ELR (cell line): ENCODE results near the gene DBH.

Source experiments
- DNase-seq: peaks from one replicate; pipeline ENCODE4 v3.0.0-alpha.2; 2015; ENCODE audit warnings: low read depth

Gene DBH

GRCh38 chr9:133635533-133636531 is at the start of gene DBH:
DBH (plus strand) TSS chr9:133636363; CDS start chr9:133636372, 9 bp downstream.
- no peak for DNase-seq

- no peak for DNase-seq
These were observed 49.1 kb upstream of the DBH start for GRCh38 chr9:133587051-133587450.

GRCh38 chr9:133587466-133587865 is 48.7 kb upstream of the DBH start:
- no peak for DNase-seq

- DNase-seq: peak; percentile 20
These were observed 46.5 kb upstream of the DBH start for GRCh38 chr9:133589454-133590227.

GRCh38 chr9:133590231-133590855 is 45.8 kb upstream of the DBH start:
- DNase-seq: no peak

- no peak for DNase-seq
These were observed 44.9 kb upstream of the DBH start for GRCh38 chr9:133591116-133591910.

- no peak for DNase-seq
These were observed 44.2 kb upstream of the DBH start for GRCh38 chr9:133591985-133592384.

GRCh38 chr9:133592731-133593409 is 43.3 kb upstream of the DBH start:
- no peak for DNase-seq

GRCh38 chr9:133593587-133594253 is 42.4 kb upstream of the DBH start:
- no peak for DNase-seq

GRCh38 chr9:133594310-133594709 is 41.9 kb upstream of the DBH start:
- DNase-seq: no peak

- DNase-seq: no peak
These were observed 40.3 kb upstream of the DBH start for GRCh38 chr9:133595910-133596309.

GRCh38 chr9:133597316-133597957 is 38.7 kb upstream of the DBH start:
- DNase-seq: no peak

GRCh38 chr9:133598978-133599377 is 37.2 kb upstream of the DBH start:
- no peak for DNase-seq

GRCh38 chr9:133599470-133600173 is 36.5 kb upstream of the DBH start:
- DNase-seq: no peak

- no peak for DNase-seq
These were observed 35.4 kb upstream of the DBH start for GRCh38 chr9:133600739-133601138.

- no peak for DNase-seq
These were observed 34.4 kb upstream of the DBH start for GRCh38 chr9:133601746-133602145.

- no peak for DNase-seq
These were observed 33.9 kb upstream of the DBH start for GRCh38 chr9:133602277-133602676.

GRCh38 chr9:133603135-133603927 is 32.8 kb upstream of the DBH start:
- DNase-seq: no peak
